Mammary epithelial cell (primary cell): ENCODE measurements around the gene ZNF217.

ENCODE experiments used
- EZH2 ChIP-seq: IDR thresholded peaks from 2 replicates; pipeline ENCODE4 v1.6.1; 2012; ENCODE audit warnings: low read length, inconsistent platforms, borderline replicate concordance
- TF ChIP-seq, protein P1 (sequence below), 2 donors: IDR thresholded peaks in 1 of 2; conservative IDR thresholded peaks in 1 of 2; 2 replicates each; pipeline ENCODE4 v1.5.1; 2011 to 2012; ENCODE audit warnings: inconsistent platforms in 2 of 2, low read length in 2 of 2, mild to moderate bottlenecking in 2 of 2, control low read depth in 1 of 2, low read depth in 1 of 2; ENCODE audit not compliant: insufficient read depth in 1 of 2; ENCODE audit errors: extremely low read depth in 1 of 2

DNA sequence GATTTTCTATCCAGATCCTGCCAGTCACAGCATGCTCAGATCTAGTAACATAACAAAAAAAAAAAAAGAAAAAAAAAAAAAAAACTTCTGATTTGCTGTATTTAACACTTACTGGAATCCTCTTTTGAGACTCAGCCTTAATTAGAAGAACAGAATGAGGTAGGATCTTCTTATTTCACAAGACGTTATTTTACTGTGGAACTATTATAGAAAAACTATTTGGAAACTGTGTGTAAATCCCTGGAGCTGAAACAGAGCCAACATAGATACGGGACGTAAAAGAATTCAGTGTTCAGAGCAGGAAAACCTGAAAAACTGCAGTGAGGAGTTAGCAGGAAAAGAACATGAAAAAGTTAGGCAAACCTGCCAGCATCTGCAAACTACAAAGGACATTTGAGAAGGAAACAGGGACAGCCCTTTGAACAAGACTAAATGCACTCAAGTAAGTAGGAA is 3.4 kb upstream of the ZNF217 start:
- TF ChIP-seq, protein P1, sequence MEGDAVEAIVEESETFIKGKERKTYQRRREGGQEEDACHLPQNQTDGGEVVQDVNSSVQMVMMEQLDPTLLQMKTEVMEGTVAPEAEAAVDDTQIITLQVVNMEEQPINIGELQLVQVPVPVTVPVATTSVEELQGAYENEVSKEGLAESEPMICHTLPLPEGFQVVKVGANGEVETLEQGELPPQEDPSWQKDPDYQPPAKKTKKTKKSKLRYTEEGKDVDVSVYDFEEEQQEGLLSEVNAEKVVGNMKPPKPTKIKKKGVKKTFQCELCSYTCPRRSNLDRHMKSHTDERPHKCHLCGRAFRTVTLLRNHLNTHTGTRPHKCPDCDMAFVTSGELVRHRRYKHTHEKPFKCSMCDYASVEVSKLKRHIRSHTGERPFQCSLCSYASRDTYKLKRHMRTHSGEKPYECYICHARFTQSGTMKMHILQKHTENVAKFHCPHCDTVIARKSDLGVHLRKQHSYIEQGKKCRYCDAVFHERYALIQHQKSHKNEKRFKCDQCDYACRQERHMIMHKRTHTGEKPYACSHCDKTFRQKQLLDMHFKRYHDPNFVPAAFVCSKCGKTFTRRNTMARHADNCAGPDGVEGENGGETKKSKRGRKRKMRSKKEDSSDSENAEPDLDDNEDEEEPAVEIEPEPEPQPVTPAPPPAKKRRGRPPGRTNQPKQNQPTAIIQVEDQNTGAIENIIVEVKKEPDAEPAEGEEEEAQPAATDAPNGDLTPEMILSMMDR (conservative IDR thresholded peaks at IDR 0.05 in 1 of 2, IDR thresholded peaks at IDR 0.05 in 1 of 2; ENCODE audit: extremely low read depth in 1 of 2, insufficient read depth in 1 of 2, low read depth in 1 of 2, low read length in 2 of 2) = no peak
- no peak for TF ChIP-seq EZH2
